Pancreas (tissue), 10 donors: Measurements from ENCODE around the gene PRSS50. TPM values are rescaled to one million over a fixed set of nuclear protein-coding genes. Genes with fewer than 3 reads are reported as not detected.

Experiments used
- ATAC-seq, 4 donors: fragments of 200-7000 bp; cut with Tn5 transposase; one replicate each; pipeline versions ENCODE4 v1.8.0 to v1.9.1; 2020; ENCODE audit warnings: mild to moderate bottlenecking in 4 of 4, moderate library complexity in 4 of 4
- DNase-seq, 6 donors: peaks; one replicate each; pipeline ENCODE4 v3.0.0-alpha.2; 2020
- FAIRE-seq: peaks from 2 replicates; lab custom pipeline; 2012; peaks lifted over from hg19 to GRCh38; lab: Jason Lieb, UNC
- H3K27ac ChIP-seq, 4 donors: fragments of 200-600 bp; sonication (generic); 1 replicate in 3 of 4; 2 replicates in 1 of 4; pipeline versions ENCODE4 v1.5.0 to v1.8.0; 2020
- H3K27me3 ChIP-seq, 4 donors: fragments of 200-600 bp; one replicate each; pipeline ENCODE4 v1.8.0; 2021
- H3K36me3 ChIP-seq, 3 donors: fragments of 200-600 bp; sonication (generic) in 1 of 3; one replicate each; pipeline versions ENCODE4 v1.5.0 to v1.8.0; 2020 to 2021
- H3K4me1 ChIP-seq, 3 donors: fragments of 200-600 bp; one replicate each; pipeline ENCODE4 v1.8.0; 2021
- H3K4me3 ChIP-seq, 4 donors: fragments of 200-600 bp; sonication (generic) in 2 of 4; one replicate each; pipeline versions ENCODE4 v1.5.0 to v1.8.0; 2020 to 2021
- H3K9me3 ChIP-seq, 4 donors: fragments of 200-600 bp; one replicate each; pipeline ENCODE4 v1.8.0; 2021
- WGBS, 2 donors: extraction: QIAGEN DNeasy Blood & Tissue Kit; methylation state at CpG; one replicate each; pipeline ENCODE4 v1.1.7; 2013; 5-methylcytosine and 5-hydroxymethylcytosine counted together
- intact Hi-C, 3 donors: fragments of 100-400 bp; cut with DNase I; formaldehyde crosslinking; loops; one replicate each; pipeline versions ENCODE4 v1.11.1 to v1.14.2; 2022
- polyA plus RNA-seq, 2 donors: library from polyadenylated mRNA; stranded (reverse); fragments of 200-250 nt; gene quantifications; one replicate each; pipeline ENCODE4 v1.2.3, GENCODE V29; 2013
- total RNA-seq, 6 donors: library from RNA; stranded (reverse); fragmentation: NEBNext Ultra II Directional in 4 of 6; extraction: Animal tissue kit (Norgen Biotek cat#: 25700) in 4 of 6; gene quantifications; one replicate each; pipeline versions ENCODE4 v1.2.1 to v1.2.4, GENCODE V29; 2021 to 2023
- TF ChIP-seq, protein P1 (sequence below), 4 donors: fragments of 200-600 bp; sonication (generic) in 3 of 4; IDR thresholded peaks; one replicate each; pipeline versions ENCODE4 v1.5.0 to v1.8.0; 2021; ENCODE audit warnings: antibody characterized with exemption in 4 of 4
- donor health status: healthy with polysubstance abuse.
- donor health status: DM: no; HTN: no; CAD: no; lungs with moderate emphysema.
- donor health status: DM: no; HTN: no; CAD: no.
- donor health status: control.
- donor health status: control.
- donor health status: Bipolar disorder and iron deficiency.
- donor health status: DM: yes; HTN: yes; CAD: no.
- donor health status: DM: no; HTN: no; CAD: no.
- donor health status: DM: no; HTN: no; CAD: no.
- donor health status: DM: yes; HTN: yes; CAD: no.

The PRSS50 gene
- total and polyA plus RNA-seq, 8 donors = 0.28 to 2.2 (median 0.51) TPM

DNA sequence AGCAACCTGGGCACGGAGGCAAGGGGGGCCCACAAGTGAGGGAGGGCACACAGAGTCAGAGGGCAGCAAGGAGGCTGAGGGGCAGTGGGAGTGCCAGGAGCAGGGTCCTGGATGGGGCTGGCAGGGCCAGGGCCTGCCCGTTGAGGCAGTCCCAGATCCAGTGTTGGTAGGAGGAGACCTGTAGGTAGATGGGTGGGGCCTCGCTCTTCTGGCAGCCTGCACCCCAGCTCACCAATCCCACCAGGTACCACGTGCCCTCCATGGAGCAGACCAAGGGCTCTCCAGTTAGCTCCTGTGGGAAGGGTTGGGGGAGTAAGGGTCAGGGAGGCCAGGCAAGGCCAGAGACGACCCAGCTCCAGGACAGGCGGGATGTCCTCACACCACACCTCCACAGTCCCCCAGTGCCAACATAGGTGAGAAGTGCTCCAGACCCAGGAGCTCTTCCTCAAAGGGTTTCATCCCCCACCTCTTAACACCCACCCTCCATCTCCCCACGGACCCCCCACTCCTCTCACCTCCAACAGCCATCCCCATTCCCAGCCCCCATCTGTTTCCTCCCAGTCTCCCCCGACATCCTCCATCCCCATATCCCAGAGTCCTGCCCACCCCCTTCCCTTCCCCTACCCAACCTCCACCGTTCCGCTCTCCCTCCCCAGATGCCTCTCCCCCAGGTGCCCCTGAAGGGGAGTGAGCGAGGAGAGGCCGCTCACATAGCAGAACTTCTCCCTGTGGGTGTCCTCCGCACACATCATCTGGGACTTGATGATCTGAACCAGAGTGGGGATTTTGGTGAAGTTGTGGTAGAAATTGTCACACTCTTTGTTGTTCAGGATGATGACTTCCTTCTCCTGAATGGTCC lies 5.2 kb downstream of the PRSS50 start:
- intact Hi-C loops = no loop called here
- no peak for FAIRE-seq
- Histone ChIP-seq H3K27me3 (no peaks in the 10 kb centered on the region), H3K9me3 (no peaks in the 10 kb centered on the region), H3K4me1 (no peaks in the 10 kb centered on the region), H3K4me3 (no peak overlapping the region), H3K27ac (no peak overlapping the region), H3K36me3 (no peaks in the 10 kb centered on the region)
- 81 to 82% methylated on average over 13 of the region's 13 CpGs for WGBS, 2 donors
- TF ChIP-seq, protein P1, sequence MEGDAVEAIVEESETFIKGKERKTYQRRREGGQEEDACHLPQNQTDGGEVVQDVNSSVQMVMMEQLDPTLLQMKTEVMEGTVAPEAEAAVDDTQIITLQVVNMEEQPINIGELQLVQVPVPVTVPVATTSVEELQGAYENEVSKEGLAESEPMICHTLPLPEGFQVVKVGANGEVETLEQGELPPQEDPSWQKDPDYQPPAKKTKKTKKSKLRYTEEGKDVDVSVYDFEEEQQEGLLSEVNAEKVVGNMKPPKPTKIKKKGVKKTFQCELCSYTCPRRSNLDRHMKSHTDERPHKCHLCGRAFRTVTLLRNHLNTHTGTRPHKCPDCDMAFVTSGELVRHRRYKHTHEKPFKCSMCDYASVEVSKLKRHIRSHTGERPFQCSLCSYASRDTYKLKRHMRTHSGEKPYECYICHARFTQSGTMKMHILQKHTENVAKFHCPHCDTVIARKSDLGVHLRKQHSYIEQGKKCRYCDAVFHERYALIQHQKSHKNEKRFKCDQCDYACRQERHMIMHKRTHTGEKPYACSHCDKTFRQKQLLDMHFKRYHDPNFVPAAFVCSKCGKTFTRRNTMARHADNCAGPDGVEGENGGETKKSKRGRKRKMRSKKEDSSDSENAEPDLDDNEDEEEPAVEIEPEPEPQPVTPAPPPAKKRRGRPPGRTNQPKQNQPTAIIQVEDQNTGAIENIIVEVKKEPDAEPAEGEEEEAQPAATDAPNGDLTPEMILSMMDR (IDR thresholded peaks at IDR 0.05) = no peak
- ATAC-seq = no peak
- peak in 2 of 6 donors; percentile 1 to 46 for DNase-seq

DNA sequence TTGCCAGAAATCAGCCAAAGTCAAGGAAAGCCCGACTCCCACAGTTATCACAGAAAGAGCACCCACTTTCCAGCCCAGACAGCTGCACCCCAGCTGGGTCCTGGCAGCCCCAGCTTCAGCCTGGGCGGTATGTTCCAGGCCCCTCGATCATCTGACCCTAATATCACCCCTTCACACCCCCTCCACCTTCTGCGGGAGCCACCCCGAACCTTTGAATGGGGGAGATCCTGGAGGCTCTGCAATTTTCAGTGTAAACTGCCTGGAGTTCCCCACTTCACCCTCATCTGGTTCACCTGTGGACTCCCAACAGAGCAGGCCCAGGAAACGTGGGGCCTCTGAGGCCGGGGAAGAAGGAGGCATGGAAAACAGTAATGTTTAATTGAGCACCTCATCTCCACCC lies 5.9 kb downstream of the PRSS50 start:
- H3K4me1 ChIP-seq = no peaks in the 10 kb centered on the region
- 76 to 78% methylated on average over 7 of the region's 7 CpGs for WGBS, 2 donors
- no peak for ATAC-seq
- TF ChIP-seq, protein P1 (IDR thresholded peaks at IDR 0.05) = no peak
- intact Hi-C loops = no loop called here
- peak in 2 of 6 donors; percentile 1 to 25 for DNase-seq
- H3K9me3 ChIP-seq = no peaks in the 10 kb centered on the region
- H3K36me3 ChIP-seq = no peaks in the 10 kb centered on the region
- no peak overlapping the region for H3K27ac ChIP-seq
- no peak overlapping the region for H3K4me3 ChIP-seq
- H3K27me3 ChIP-seq = no peaks in the 10 kb centered on the region
- FAIRE-seq = no peak

DNA sequence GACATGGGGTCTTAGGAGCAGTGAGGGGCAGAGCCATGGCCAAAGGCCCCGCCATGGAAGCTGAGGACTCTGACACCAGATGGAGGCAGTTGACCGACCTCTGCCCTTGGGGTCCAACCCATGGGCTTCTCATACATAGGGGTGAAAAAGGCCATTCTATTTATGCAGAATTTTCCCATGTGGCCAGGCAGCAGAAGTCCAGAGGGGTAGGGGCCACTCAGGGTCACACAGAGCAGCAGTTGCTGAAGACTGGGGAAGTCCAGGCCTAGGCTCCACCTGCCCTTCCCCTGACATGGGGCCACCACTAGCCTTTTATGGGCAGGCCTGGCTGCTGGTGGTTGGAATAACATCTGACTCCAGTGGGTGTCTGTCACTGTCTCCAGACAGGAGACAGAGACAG lies 6.4 kb downstream of the PRSS50 start:
- Histone ChIP-seq H3K4me1 (no peaks in the 10 kb centered on the region), H3K27ac (no peak overlapping the region), H3K36me3 (no peaks in the 10 kb centered on the region), H3K4me3 (no peak overlapping the region), H3K27me3 (no peaks in the 10 kb centered on the region), H3K9me3 (no peaks in the 10 kb centered on the region)
- TF ChIP-seq, protein P1 (IDR thresholded peaks at IDR 0.05) = no peak
- no peak for FAIRE-seq
- ATAC-seq = no peak
- 90 to 94% methylated on average over 2 of the region's 2 CpGs for WGBS, 2 donors
- intact Hi-C loops = no loop called here
- DNase-seq = peak in 1 of 6 donors; percentile 25

DNA sequence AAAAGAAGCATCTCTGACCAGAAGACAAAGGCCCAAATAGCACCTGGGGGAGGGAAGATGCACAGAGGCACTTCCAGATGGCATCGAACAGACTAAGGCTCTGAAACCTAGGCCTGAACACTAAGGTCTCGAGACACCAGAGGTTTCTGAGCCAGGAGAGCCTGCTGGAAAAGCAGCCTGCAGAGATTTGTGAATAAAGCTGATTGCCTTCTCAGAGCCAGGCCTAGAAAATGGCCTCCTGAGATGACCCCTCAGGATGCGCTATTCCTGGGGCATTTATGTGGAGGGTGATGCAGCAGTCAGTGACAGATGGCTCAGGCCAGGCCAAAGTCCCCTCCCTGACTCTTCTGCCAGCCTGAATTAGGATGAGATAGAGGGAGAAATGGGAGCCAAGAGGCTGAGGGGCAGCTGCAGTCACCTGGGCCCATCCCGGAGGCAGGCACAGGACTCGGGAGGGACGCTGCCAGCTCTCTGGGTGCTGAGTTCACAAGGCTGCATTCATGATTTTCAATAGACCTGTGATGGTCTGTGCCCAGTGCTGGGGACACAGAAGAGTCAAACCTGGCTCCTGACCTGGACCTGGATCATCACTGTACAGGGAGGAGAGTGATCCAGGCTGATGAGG lies 6.9 kb downstream of the PRSS50 start:
- Histone ChIP-seq H3K4me3 (no peak overlapping the region), H3K4me1 (no peaks in the 10 kb centered on the region), H3K36me3 (no peaks in the 10 kb centered on the region), H3K9me3 (no peaks in the 10 kb centered on the region), H3K27me3 (no peaks in the 10 kb centered on the region), H3K27ac (no peak overlapping the region)
- no peak for FAIRE-seq
- TF ChIP-seq, protein P1 (IDR thresholded peaks at IDR 0.05) = no peak
- no peak for ATAC-seq
- intact Hi-C loops = no loop called here
- peak in 1 of 6 donors; percentile 31 for DNase-seq
- 83 to 89% methylated on average over 6 of the region's 6 CpGs for WGBS, 2 donors
